G401.6 (cell line): Measurements from ENCODE around the gene EPB41L4B.
"Not testable (repeated sequence)": the region's sequence is repeated elsewhere in the genome, so short reads cannot be mapped to it uniquely, and the experiment has no call there.

ENCODE experiments used
- FAIRE-seq: peaks from 2 replicates; lab custom pipeline; 2012; peaks lifted over from hg19 to GRCh38; lab: Jason Lieb, UNC

EPB41L4B gene

DNA sequence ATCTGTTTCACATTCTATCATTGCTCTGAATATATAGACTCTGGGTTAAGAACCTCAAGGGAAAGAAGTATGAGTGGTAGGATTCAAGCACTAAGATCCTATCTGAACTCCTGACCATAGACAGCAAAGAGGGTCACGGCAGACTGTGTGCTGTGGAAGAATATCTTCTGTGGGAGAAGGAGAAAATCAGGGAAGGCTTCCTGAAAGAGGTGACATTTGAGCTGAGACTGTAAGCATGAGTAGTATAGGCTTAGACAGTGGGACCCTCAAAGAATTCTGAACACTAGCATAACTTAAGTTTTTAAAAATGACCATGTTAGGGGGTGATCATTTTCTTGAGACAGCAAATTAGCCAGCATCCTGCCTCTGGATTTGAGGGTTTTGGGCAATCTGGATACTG, 157.7 kb downstream of the EPB41L4B start:
- no peak for FAIRE-seq

DNA sequence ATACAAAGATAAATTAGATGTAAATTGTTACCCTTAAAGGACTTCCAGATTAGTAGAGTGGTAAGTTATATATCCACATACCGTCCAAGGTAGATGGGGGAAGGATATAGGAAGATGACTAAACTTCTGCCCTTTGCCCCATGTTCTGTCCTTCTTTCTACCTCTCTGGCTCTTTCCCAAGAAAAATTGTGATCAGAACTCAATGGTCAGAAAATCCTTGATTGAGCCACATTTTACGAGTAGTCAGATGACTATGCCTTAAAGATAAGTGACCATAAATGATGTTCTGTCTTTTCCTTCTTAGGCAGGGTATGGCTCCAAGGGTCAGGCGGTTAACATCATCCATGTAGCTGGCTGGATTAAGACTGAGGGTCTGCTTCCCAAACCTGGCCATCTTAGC, 158.2 kb downstream of the EPB41L4B start:
- FAIRE-seq: no peak

DNA sequence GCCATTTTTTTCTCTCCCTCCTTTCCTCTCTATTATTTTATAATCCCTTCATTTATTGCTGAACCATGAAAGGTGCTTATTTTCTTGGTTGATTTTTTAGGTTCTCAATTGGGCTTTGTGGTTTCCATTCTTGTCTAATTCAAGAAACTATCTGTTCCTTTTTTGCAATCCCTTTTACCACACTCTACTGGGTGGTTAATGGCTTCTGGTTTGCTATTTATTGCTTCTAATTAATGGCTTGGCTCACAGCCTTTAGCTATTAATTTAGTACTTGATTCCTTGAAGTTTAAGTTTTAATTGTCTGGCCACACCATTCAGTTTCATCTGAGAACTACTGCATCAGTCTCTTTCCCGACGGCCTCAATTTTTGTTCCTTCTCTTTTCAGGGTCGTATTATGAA, 159.4 kb downstream of the EPB41L4B start:
- FAIRE-seq: no peak

DNA sequence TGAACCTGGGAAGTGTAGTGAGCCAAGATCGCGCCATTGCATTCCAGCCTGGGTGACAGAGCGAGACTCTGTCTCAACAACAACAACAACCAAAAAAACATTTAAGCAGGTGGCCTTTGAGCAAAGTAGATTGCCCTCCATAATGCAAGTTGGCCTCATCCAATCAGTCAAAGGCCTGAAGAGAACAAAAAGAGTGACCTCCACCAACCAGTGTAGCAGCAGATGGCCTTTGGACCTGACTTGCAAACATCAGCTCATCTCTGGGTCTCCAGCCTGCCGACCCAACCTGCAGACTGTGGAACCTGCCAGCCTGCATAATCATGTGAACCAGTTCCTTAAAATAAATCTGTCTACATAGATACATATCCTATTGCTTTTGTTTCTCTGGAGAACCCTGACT, 161.3 kb downstream of the EPB41L4B start:
- no peak for FAIRE-seq

DNA sequence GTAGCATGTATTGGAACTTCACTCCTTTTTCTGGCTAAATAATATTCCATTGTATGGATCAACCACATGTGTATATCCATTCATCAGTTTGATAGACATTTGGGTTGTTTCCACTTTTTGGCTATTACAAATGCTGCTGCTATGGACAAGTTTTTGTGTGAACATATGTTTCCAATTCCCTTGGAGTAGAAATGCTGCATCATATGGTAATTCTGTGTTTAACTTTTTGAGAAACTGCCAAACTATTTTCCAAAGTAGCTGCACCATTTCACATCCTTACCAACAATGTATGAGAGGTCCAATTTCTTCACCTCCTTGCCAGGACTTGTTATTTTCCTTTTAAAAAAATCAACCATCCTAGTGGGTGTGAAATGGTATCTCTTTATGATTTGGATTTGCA, 162.2 kb downstream of the EPB41L4B start:
- FAIRE-seq: no peak

DNA sequence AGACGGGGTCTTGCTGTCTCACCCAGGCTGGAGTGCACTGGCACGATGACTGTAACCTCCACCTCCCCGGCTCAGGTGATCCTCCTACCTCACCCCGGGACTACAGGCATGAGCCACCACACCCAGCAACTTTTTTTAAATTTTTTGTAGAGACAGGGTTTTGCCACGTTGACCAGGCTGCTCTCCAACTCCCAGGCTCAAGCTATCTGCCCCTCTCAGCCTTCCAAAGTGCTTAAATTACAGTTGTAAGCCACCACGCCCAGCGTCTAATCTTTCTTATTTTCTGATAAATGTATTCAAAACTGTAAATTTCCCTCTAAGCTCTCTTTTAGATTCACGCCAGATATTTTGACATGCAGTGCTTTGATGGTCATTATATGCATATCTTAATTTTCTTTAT, 164.2 kb downstream of the EPB41L4B start:
- FAIRE-seq: no peak

DNA sequence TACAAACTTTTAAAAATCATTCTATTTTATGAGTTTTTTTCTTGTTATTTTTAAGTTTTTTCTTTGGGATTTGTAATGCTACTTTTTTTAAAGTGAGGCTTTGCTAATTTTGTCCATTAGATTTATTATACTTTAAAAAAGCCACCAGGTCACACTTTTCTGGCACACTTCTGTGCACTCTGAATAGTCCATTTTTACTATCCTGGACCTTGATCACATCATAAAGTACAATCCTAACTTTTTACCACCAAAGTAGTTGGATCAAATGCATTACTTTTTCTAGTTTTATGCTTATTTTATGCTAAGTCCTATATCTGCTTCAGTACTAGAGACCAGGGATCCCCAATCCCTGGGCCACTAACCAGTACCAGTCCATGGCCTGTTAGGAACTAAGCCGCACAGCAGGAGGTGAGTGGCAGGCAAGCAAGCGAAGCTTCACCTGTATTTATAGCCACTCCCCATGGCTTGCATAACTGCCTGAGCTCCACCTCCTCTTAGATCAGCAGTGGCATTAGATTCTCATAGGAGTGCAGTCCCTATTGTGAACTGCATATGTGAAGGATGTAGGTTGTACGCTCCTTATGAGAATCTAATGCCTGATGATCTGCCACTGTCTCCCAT, 169.8 kb downstream of the EPB41L4B start:
- FAIRE-seq: no peak

DNA sequence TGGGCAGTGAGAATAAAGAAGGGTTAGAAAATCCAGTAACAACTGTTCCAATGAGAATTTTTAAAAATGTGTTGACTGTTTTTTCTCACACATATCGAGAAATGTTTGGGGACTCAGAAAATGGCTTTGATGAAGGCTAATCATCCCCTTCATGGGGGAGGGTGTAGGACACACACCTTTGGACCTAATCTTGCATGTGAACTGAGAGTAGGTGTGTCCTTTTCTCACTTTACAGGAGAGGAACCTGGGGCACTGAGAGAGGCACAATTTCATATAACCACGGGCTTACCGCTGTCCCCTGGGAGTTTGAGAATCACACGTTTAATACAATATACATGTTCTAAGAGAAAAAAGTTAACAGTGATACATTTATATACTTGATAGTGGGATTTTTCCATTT, 171.1 kb downstream of the EPB41L4B start:
- no peak for FAIRE-seq

DNA sequence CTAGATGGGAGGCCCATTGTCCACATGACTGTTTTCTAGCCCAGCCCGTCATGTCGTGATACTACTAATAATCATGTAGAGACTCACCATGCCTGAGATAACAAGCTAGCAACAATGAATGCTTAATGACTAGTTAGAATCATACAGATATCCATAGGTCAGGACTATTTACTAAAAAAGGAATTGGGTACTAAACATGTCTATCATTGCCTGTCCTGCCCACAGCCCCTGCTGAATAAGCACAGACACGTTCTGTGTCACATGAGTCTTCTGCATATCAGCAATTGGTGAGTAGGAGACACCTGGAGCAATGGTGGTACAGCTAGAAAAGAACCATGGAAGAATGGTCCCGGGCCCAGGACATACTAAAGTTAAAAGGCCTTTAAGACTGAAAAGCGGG, 171.8 kb downstream of the EPB41L4B start:
- no peak for FAIRE-seq

DNA sequence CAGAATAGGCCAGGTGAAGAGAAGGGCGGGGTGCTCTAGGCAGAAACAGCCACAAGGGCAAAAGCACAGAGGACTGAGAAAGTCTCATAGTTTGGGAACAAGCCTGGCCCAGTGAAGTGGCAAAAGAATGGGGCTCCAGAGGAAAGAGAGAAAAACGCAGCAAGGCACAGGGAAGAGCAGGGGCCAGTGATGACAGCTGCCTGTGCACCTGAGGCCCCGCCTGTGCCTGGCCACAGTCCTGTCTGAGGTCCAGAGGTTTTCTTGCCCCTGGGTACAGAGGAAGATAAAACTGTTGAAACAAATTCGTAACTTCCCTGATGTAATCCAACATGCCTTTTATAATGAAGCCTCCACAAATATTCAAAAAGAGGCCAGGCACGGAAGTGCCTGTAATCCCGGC, 175.8 kb downstream of the EPB41L4B start:
- FAIRE-seq: no peak

DNA sequence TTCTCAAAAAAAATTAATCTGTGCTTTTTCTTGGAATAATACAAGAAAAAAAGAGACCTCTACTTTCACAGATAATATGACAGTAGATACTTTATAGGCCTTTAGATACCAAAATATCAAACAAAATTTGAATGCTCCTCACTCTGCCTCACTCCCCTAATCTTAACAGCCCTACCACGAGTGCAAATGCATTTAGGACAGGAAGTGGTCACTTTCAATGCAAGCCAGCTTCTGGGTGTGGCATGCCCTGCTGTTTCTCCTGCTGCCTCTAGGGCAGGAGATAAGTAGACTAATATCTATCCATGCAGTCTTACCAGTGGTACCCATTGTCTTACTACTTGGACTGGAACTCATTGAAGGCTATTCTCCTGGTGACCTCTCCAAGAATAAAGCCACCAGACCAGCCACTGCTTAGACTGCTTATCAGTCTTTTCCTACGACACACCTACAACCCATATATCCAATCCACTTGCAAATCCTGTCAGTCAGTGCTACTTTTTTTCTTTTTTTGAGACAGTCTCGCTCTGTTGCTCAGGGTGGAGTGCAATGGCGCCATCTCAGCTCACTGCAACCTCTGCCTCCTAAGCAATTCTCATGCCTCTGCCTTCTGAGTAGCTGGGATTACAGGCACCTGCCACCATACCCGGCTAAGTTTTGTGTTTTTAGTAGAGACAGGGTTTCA, 176.8 kb downstream of the EPB41L4B start:
- FAIRE-seq: no peak

DNA sequence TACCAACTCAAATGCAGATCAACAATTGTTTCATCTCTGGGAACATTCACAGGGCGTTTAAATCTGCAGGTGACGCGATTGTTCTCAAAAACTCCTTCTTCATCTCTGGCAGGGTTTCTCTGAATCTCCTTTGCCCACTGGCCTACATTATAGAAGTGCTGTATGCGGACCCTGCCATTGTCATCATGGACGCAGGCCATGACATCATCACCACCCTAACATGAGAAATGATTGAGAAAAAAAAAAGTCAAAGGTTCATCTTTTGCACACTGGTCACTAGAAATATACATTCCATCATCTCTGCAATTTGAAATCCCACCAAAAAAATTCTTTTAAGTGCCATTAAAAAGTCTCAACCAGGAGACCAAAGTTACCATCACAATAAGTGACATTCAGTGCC, 179.5 kb downstream of the EPB41L4B start:
- no peak for FAIRE-seq

DNA sequence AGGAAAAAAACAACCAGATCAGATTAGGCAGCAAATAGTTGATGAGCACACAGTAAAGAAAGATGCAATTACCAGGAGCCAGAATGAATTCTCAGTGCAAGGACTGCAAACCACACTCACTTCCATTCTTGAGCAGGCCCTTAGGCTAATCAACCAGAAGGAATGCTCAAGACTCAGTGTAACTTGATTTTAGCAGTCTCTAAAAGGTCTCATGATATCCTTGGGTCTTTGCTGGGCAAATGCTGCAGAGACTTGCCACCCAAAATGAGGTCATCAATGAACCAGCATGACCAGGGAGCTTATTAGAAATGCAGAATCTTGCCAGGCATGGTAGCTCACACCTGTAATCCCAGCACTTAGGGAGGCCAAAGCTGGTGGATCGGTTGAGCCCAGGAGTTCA, 181.0 kb downstream of the EPB41L4B start:
- FAIRE-seq: no peak

DNA sequence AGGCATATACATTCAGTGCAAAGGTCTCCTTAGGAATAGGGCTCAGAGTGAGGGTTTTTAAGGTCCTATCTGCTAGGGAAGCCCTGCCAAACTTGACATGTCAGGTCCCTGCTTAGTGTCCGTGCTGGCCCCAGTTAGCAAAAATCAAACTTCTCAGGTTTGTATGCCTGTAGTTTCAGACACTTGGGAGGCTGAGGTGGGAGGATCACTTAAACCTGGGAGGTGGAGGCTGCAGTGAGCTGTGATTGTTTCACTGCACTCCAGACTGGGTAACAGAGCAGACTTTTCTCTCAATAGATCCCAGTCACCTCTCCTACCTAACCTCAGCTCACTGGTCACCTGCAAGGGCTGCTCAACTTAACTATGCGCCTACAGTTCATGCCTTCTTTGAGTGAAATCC, 182.4 kb downstream of the EPB41L4B start:
- FAIRE-seq: no peak

DNA sequence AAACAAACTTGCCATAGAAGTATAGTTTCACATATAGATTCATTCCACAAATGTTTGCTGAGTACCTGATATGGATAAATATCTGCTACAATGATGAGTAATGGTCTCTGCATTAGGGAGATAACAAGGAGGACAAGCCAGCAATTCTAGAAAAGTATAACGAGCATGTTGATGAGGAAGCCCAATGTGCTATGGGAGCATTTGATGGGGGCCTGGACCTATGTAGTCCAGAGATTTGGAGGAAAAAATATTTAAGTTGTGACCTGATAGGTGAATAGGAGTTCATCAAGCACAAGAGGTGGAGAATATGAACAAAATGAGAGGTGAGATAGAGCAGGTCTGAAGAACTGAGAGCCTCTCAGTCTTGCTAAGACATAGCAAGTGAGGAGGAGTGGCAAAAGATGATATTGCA, 186.7 kb downstream of the EPB41L4B start:
- no peak for FAIRE-seq

DNA sequence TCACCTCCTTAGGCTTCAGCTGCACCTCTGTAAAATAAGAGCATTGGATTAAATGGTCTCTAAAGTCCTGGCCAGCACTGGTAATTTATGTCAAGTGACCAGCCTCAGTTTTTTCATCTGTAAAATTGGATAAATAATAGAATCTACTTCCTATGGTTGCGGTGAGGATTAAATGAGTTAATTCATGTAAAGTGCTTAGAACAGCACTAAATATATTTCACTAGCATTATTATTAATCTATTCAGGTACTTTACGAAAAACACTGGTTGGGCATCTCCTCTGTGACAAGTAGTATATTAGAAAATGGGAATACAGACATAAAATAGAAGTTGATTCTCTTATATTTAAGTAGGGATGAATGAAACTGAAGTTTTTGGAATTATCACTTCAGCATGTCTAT, 187.3 kb downstream of the EPB41L4B start:
- FAIRE-seq: no peak

DNA sequence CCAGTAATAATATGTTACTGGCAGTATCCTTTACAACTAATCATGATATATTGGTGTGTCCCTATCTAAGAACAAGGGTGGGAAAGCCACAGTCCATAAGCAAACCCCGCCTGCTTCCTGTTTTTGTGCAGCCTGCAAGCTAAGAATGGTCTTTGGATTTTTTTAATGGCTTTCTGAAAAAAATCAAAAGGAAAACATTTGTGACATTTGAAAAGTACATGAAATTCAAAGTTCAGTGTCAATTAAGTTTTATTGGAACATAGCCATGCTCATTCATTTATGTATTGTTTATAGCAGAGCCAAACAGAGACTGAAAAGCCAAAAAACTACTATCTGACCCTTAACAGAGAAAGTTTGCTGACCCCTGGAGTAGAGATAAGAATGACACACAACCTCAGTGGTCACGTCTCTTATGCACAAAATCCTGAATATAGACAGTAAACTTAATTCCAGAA, 188.3 kb downstream of the EPB41L4B start:
- FAIRE-seq: no peak

DNA sequence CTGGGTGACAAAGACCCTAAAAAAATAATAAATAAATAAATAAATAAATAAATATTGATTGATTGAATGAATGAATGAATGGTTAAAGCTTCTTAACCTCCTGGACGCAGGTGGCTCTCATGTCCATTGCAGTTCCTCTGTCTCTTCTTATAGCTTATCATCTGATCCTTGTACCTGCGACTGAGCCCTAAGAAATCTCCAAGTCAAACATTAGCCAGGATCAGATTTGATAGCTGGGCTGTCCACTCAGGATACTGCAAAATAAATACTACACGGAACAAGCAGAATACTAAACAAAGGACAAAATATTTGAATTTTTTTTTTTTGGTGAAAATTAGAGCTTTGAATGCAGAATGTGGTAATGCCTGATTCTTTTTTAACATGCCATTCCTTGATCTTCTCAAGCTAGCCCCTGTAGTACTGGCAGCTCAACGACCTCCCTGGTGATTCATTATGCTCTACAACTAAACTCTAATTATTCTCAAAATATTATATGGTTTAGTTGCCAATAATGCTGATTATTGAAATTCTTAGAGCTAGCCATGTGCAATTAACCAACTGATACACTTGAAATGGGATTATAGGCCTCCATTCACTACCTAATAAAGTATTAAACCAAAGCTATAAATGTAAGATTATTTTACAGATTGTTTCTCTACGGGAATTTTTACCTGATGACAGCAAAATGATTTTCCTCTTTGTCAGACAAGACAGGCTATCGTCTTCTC, 191.2 kb downstream of the EPB41L4B start:
- FAIRE-seq: no peak

DNA sequence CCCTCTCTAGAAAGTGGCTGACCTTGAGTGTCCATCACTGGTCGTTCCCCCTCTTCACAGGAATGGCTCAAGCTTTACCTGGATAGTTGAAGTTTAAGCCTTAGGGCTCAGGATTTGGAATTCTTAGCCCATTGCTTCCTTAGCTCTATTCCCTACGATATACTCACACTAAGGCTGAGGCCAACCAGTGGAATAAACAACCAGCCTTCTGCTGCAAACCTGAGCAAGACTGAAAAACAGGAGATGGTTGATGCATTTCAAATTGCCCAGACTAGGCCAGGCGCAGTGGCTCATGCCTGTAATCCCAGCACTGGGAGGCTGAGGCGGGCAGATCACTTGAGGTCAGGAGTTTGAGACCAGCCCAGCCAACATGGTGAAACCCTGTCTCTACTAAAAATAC, 194.2 kb downstream of the EPB41L4B start:
- not testable (repeated sequence) for FAIRE-seq

DNA sequence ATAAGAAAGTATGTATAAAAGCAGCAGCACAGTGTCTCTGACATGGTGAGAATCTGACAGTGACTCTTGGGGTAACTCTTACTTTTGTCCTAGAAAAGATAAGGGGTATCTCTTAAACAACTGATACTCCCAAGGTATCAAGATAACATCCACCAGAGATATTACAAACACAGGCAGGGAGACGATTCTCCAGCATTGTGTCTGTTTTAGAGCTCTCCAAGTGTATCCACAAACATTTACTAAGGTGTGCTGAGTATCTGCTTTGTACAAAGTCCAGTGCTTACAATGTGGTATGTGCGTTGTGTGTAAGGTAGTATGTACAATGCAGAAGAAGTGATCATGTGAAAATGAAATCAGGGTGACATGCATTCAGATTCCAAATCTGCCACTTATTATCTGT, 196.7 kb downstream of the EPB41L4B start:
- FAIRE-seq: no peak

DNA sequence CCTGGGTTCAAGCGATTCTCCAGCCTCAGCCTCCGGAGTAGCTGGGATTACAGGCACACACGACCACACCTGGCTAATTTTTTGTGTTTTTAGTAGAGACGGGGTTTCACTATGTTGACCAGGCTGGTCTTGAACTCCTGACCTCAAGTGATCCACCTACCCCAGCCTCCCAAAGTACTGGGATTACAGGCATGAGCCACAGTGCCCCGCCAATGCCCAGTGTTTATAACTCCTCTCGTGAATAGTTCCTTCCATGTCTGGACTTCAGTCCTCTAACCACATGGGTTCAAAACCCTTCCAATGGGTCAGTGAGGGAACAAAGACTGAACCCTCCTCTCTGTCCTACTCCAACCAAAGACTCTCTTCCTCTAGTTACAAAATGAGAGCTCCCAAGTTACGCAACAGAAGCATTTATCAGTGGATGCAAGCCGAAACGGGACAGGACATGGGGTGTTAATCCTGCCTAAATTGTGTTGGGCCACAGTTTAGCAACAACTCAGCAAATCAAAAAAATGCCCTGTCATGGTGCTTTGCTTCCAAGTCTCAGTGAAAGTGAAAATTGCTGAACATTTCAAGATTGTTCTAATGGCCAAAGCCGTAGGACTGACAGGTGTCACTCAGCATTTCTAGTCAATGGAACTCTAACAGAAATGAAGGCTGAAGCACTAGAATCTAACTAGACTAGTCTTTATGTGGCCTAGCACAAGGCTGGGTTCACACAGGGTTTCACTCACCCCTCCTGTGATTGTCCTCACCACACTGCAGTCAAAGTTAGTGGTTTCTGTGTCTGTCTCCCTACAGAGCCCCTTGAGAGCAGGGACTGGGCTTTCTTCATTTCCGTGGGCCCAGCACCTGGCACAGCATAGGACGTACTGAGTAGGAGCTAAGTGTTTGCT, 197.9 kb downstream of the EPB41L4B start:
- FAIRE-seq: no peak
